NCI-H2081 treated with DMSO at 0.1 percent for 48 hours (cell line): ENCODE measurements around the gene TTC23.
"Not testable (repeated sequence)": the region's sequence is repeated elsewhere in the genome, so short reads cannot be mapped to it uniquely, and the experiment has no call there.

Experiments used
- DNase-seq: peaks from one replicate; lab custom pipeline; 2025; lab: John Stamatoyannopoulos, UW

TTC23 gene

GRCh38 chr15:99120050-99120777 lies 129.2 kb downstream of the TTC23 start:
- DNase-seq = no peak

GRCh38 chr15:99118801-99119546 lies 130.4 kb downstream of the TTC23 start:
- DNase-seq = no peak

- DNase-seq = no peak
These were observed 131.1 kb downstream of the TTC23 start for GRCh38 chr15:99118258-99118632.

- DNase-seq = no peak
These were observed 131.7 kb downstream of the TTC23 start for GRCh38 chr15:99117563-99118257.

GRCh38 chr15:99117111-99117510 lies 132.3 kb downstream of the TTC23 start:
- no peak for DNase-seq

- no peak for DNase-seq
These were observed 133.8 kb downstream of the TTC23 start for GRCh38 chr15:99115300-99116215.

GRCh38 chr15:99114511-99115299 lies 134.7 kb downstream of the TTC23 start:
- DNase-seq = no peak

GRCh38 chr15:99113547-99114271 lies 135.7 kb downstream of the TTC23 start:
- DNase-seq = no peak

GRCh38 chr15:99111641-99112040 lies 137.7 kb downstream of the TTC23 start:
- DNase-seq = not testable (repeated sequence)

GRCh38 chr15:99110581-99111320 lies 138.6 kb downstream of the TTC23 start:
- DNase-seq = no peak

GRCh38 chr15:99110093-99110492 lies 139.3 kb downstream of the TTC23 start:
- no peak for DNase-seq

GRCh38 chr15:99109555-99110021 lies 139.8 kb downstream of the TTC23 start:
- no peak for DNase-seq

GRCh38 chr15:99108993-99109392 lies 140.4 kb downstream of the TTC23 start:
- DNase-seq = no peak

GRCh38 chr15:99106417-99107220 lies 142.8 kb downstream of the TTC23 start:
- DNase-seq = no peak

GRCh38 chr15:99105514-99106341 lies 143.7 kb downstream of the TTC23 start:
- peak; percentile 3 for DNase-seq

GRCh38 chr15:99104788-99105513 lies 144.4 kb downstream of the TTC23 start, which contains the start of gene SYNM:
TSS of gene SYNM (plus strand) at chr15:99105080. CDS start at chr15:99105200, 120 bp downstream.
- peak; percentile 15 for DNase-seq

GRCh38 chr15:99103279-99103678 lies 146.1 kb downstream of the TTC23 start:
- no peak for DNase-seq
